GM12878 (cell line): ENCODE data around the gene CTXND2. TPM values are rescaled to one million over a fixed set of nuclear protein-coding genes. Genes with fewer than 3 reads are reported as not detected.

Experiments used
- BACH1 ChIP-seq: fragments of 450-650 bp; IDR thresholded peaks from 2 replicates; pipeline ENCODE4 v1.6.1; 2017; ENCODE audit warnings: mild to moderate bottlenecking, borderline replicate concordance
- CTCF ChIP-seq, 3 experiments: IDR thresholded peaks in 2 of 3; conservative IDR thresholded peaks in 1 of 3; 2 replicates each; pipeline ENCODE4 v1.5.1; 2011; ENCODE audit warnings: low read depth in 3 of 3, low read length in 3 of 3, mild to moderate bottlenecking in 3 of 3, control low read depth in 2 of 3, moderate library complexity in 2 of 3, inconsistent platforms in 1 of 3, mixed read lengths in 1 of 3; ENCODE audit not compliant: control insufficient read depth in 2 of 3, insufficient read depth in 1 of 3; ENCODE audit errors: extremely low read depth in 1 of 3
- ESRRA ChIP-seq: IDR thresholded peaks from 2 replicates; pipeline ENCODE4 v1.6.1; 2012; ENCODE audit warnings: mild to moderate bottlenecking, low read length, improper control_type of control experiment
- FOXK2 ChIP-seq: fragments of 450-650 bp; IDR thresholded peaks from 2 replicates; pipeline ENCODE4 v1.6.1; 2017; ENCODE audit warnings: mild to moderate bottlenecking, moderate library complexity
- JUND ChIP-seq: IDR thresholded peaks from 2 replicates; pipeline ENCODE4 v1.6.1; 2012; ENCODE audit warnings: low read depth, mild to moderate bottlenecking, low read length, improper control_type of control experiment, moderate library complexity
- KLF5 ChIP-seq: fragments of 450-650 bp; IDR thresholded peaks from 2 replicates; pipeline ENCODE4 v1.6.1; 2014; ENCODE audit warnings: mild to moderate bottlenecking; ENCODE audit not compliant: partially characterized antibody
- NFXL1 ChIP-seq: fragments of 450-650 bp; IDR thresholded peaks from 2 replicates; pipeline ENCODE4 v1.6.1; 2017; ENCODE audit warnings: antibody characterized with exemption, mild to moderate bottlenecking, borderline replicate concordance
- NKRF ChIP-seq: fragments of 450-650 bp; conservative IDR thresholded peaks from 2 replicates; pipeline ENCODE4 v1.6.1; 2017; ENCODE audit warnings: mild to moderate bottlenecking, moderate library complexity
- POLR2AphosphoS2 ChIP-seq: IDR thresholded peaks from 2 replicates; pipeline ENCODE4 v1.6.1; 2011; ENCODE audit warnings: low read depth, mild to moderate bottlenecking, low read length, improper control_type of control experiment, moderate library complexity
- RAD21 ChIP-seq: IDR thresholded peaks from 2 replicates; pipeline ENCODE4 v1.6.1; 2011; ENCODE audit warnings: mild to moderate bottlenecking, low read depth, low read length, moderate library complexity; ENCODE audit not compliant: insufficient read depth
- RAD51 ChIP-seq: fragments of 450-650 bp; IDR thresholded peaks from 2 replicates; pipeline ENCODE4 v1.6.1; 2016; ENCODE audit warnings: moderate library complexity, mild to moderate bottlenecking, inconsistent platforms
- RCOR1 ChIP-seq: conservative IDR thresholded peaks from 2 replicates; pipeline ENCODE4 v1.6.1; 2012; ENCODE audit warnings: low read depth, low read length, improper control_type of control experiment
- SIN3A ChIP-seq: IDR thresholded peaks from 2 replicates; pipeline ENCODE4 v1.6.1; 2012; ENCODE audit warnings: low read depth, low read length, improper control_type of control experiment
- SMAD1 ChIP-seq: fragments of 450-650 bp; IDR thresholded peaks from 2 replicates; pipeline ENCODE4 v1.6.1; 2018; ENCODE audit warnings: mild to moderate bottlenecking, low read depth; ENCODE audit not compliant: partially characterized antibody
- SP1 ChIP-seq: IDR thresholded peaks from one replicate; pipeline ENCODE4 v1.6.1; 2011; ENCODE audit warnings: low read depth, low read length
- SREBF1 ChIP-seq: IDR thresholded peaks from 2 replicates; pipeline ENCODE4 v1.6.1; 2012; ENCODE audit warnings: mild to moderate bottlenecking, low read length
- SRF ChIP-seq, 2 experiments: IDR thresholded peaks; 2 replicates each; pipeline ENCODE4 v1.6.1; 2011; ENCODE audit warnings: low read depth in 2 of 2, low read length in 2 of 2, mild to moderate bottlenecking in 1 of 2, moderate library complexity in 1 of 2
- USF2 ChIP-seq: IDR thresholded peaks from 2 replicates; pipeline ENCODE4 v1.6.1; 2011; ENCODE audit warnings: low read depth, low read length, improper control_type of control experiment, borderline replicate concordance
- ZBED1 ChIP-seq: IDR thresholded peaks from 2 replicates; pipeline ENCODE4 v1.6.1; 2016; ENCODE audit warnings: borderline replicate concordance
- ZNF274 ChIP-seq: IDR thresholded peaks from one replicate; pipeline ENCODE4 v1.8.0; 2011; ENCODE audit not compliant: insufficient read length, insufficient read depth
- polyA plus RNA-seq, 11 experiments: library from polyadenylated mRNA; depleted of rRNA in 4 of 11; unstranded in 6 of 11; stranded (reverse) in 5 of 11; fragments of >200 nt; fragmentation: Nextera tagmentation in 4 of 11; fragmentation: Illumina TruSeq in 1 of 11; extraction: Ambion mirVana in 4 of 11; extraction: Trizol in 1 of 11; gene quantifications; 1 replicate in 1 of 11; 2 replicates in 10 of 11; pipeline versions ENCODE4 v1.2.1 to v1.2.3, GENCODE V29; 2011 to 2016; ENCODE audit warnings: inconsistent platforms in 2 of 11, missing spikeins in 2 of 11, low read depth in 1 of 11
- total RNA-seq, 4 experiments: library from RNA; depleted of rRNA in 3 of 4; stranded (reverse); fragments of >200 nt in 3 of 4; fragmentation: Illumina TruSeq in 1 of 4; extraction: Trizol in 1 of 4; gene quantifications; 2 replicates each; pipeline versions ENCODE4 v1.2.1 to v1.2.3, GENCODE V29; 2013 to 2021
- TF ChIP-seq, protein P1 (sequence below): IDR thresholded peaks from 2 replicates; pipeline ENCODE4 v1.6.1; 2011; ENCODE audit warnings: borderline replicate concordance, low read depth, mild to moderate bottlenecking, moderate library complexity, low read length; ENCODE audit not compliant: insufficient read depth, poor library complexity, severe bottlenecking
- TF ChIP-seq, protein P2 (sequence below): fragments of 450-650 bp; IDR thresholded peaks from 2 replicates; pipeline ENCODE4 v1.6.1; 2014; ENCODE audit warnings: mild to moderate bottlenecking

The CTXND2 gene
- total and polyA plus RNA-seq, 10 of the 15 experiments (the other 5 are each of a cell fraction or from before 2014, with no cell fraction given) = not detected

- peak; percentile 59 for TF ChIP-seq NKRF
- no peak for TF ChIP-seq SMAD1
- TF ChIP-seq, protein P1, sequence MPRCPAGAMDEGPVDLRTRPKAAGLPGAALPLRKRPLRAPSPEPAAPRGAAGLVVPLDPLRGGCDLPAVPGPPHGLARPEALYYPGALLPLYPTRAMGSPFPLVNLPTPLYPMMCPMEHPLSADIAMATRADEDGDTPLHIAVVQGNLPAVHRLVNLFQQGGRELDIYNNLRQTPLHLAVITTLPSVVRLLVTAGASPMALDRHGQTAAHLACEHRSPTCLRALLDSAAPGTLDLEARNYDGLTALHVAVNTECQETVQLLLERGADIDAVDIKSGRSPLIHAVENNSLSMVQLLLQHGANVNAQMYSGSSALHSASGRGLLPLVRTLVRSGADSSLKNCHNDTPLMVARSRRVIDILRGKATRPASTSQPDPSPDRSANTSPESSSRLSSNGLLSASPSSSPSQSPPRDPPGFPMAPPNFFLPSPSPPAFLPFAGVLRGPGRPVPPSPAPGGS = no peak
- peak; percentile 81; the same call in 1 of the 2 replicates for TF ChIP-seq SIN3A
- no peak for TF ChIP-seq RAD21
- TF ChIP-seq SP1 = peak; percentile 58
- TF ChIP-seq POLR2AphosphoS2 = 0 out of 2 replicates have a peak, but pooled peaks have one; percentile 50
- TF ChIP-seq ESRRA = no peak
- TF ChIP-seq RAD51 = peak; percentile 78
- TF ChIP-seq NFXL1 = no peak
- TF ChIP-seq RCOR1 = 0 out of 2 replicates have a peak, but pooled peaks have one; percentile 82
- TF ChIP-seq, protein P2, sequence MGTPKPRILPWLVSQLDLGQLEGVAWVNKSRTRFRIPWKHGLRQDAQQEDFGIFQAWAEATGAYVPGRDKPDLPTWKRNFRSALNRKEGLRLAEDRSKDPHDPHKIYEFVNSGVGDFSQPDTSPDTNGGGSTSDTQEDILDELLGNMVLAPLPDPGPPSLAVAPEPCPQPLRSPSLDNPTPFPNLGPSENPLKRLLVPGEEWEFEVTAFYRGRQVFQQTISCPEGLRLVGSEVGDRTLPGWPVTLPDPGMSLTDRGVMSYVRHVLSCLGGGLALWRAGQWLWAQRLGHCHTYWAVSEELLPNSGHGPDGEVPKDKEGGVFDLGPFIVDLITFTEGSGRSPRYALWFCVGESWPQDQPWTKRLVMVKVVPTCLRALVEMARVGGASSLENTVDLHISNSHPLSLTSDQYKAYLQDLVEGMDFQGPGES = no peak
- TF ChIP-seq CTCF (IDR thresholded peaks at IDR 0.05 in 2 of 3, conservative IDR thresholded peaks at IDR 0.05 in 1 of 3; ENCODE audit: control insufficient read depth in 2 of 3, extremely low read depth in 1 of 3, insufficient read depth in 1 of 3, low read depth in 3 of 3, low read length in 3 of 3) = peak in 1 of 3 experiments; percentile 22; a peak in 1 of 6 replicates
- peak; percentile 78 to 87 for TF ChIP-seq SRF (IDR thresholded peaks at IDR 0.05; ENCODE audit: low read depth in 2 of 2, low read length in 2 of 2)
- TF ChIP-seq KLF5 = no peak
- no peak for TF ChIP-seq ZNF274
- no peak for TF ChIP-seq FOXK2
- TF ChIP-seq BACH1 = no peak
- TF ChIP-seq ZBED1 = 0 out of 2 replicates have a peak, but pooled peaks have one; percentile 9
- TF ChIP-seq USF2 = peak; percentile 47
- TF ChIP-seq JUND = no peak
- TF ChIP-seq SREBF1 = no peak
Measured at GRCh38 chr1:150926097-150926741, 39.3 kb downstream of the CTXND2 start, which contains the start of gene SETDB1 (continued).
